PC-9 (cell line): Measurements from ENCODE around the gene HHAT.

ENCODE experiments used
- CTCF ChIP-seq: fragments of 200-600 bp; sonication (generic); conservative IDR thresholded peaks from 2 replicates; pipeline ENCODE4 v1.6.1; 2017; ENCODE audit warnings: mixed run types, antibody characterized with exemption, mild to moderate bottlenecking, moderate library complexity
- EZH2 ChIP-seq: fragments of 200-600 bp; sonication (generic); IDR thresholded peaks from 2 replicates; pipeline ENCODE4 v1.8.0; 2017; ENCODE audit warnings: antibody characterized with exemption, low read depth

GRCh38 chr1:210605099-210605498, 276.4 kb downstream of the HHAT start:
- no peak for TF ChIP-seq CTCF
- TF ChIP-seq EZH2: no peak
